ENCODE measurements around the gene IL17RB. TPM values are rescaled to one million over a fixed set of nuclear protein-coding genes. Genes with fewer than 3 reads are reported as not detected.

The IL17RB gene
- total and polyA plus RNA-seq, 9 donors: 0.99 to 5.6 (median 1.1) TPM

GRCh38 chr3:53808496-53808895, 37.9 kb upstream of the IL17RB start:
- intact Hi-C loops (cut with DNase I): no loop called here

GRCh38 chr3:53809267-53809666, 37.1 kb upstream of the IL17RB start:
- Histone ChIP-seq H3K27ac (no peak overlapping the region), H3K36me3 (no peaks in the 10 kb centered on the region), H3K9me3 (no peaks in the 10 kb centered on the region), H3K4me1 (ENCODE audit: insufficient read depth) (no peaks in the 10 kb centered on the region), H3K4me3 (no peak overlapping the region), H3K27me3 (no peaks in the 10 kb centered on the region)
- DNase-seq: no peak
- TF ChIP-seq CTCF (IDR thresholded peaks at IDR 0.05) (no peak), POLR2A (IDR thresholded peaks at IDR 0.05) (no peak), EP300 (IDR thresholded peaks at IDR 0.05) (no peak)
- intact Hi-C loops (cut with DNase I): no loop called here
- WGBS, 3 donors: 80 to 88% (median 87%) methylated on average over 12 of the region's 12 CpGs

More at GRCh38 chr3:53808496-53808895, 37.9 kb upstream of the IL17RB start:
- no peak overlapping the region for H3K27ac ChIP-seq
- DNase-seq: no peak
- H3K36me3 ChIP-seq: no peaks in the 10 kb centered on the region
- no peak for TF ChIP-seq POLR2A (IDR thresholded peaks at IDR 0.05)
- no peak for TF ChIP-seq EP300 (IDR thresholded peaks at IDR 0.05)
- no peak overlapping the region for H3K4me3 ChIP-seq
- WGBS, 3 donors: 93 to 95% (median 93%) methylated on average over 13 of the region's 13 CpGs
- H3K9me3 ChIP-seq: no peaks in the 10 kb centered on the region
- H3K4me1 ChIP-seq (ENCODE audit: insufficient read depth): no peaks in the 10 kb centered on the region
- no peaks in the 10 kb centered on the region for H3K27me3 ChIP-seq

- TF ChIP-seq CTCF (IDR thresholded peaks at IDR 0.05) (no peak), POLR2A (IDR thresholded peaks at IDR 0.05) (no peak), EP300 (IDR thresholded peaks at IDR 0.05) (no peak)
- DNase-seq: peak in 1 of 5 donors; percentile 9
- Histone ChIP-seq H3K27ac (no peak overlapping the region), H3K36me3 (no peaks in the 10 kb centered on the region), H3K4me3 (no peak overlapping the region), H3K4me1 (ENCODE audit: insufficient read depth) (no peaks in the 10 kb centered on the region), H3K27me3 (no peaks in the 10 kb centered on the region), H3K9me3 (no peaks in the 10 kb centered on the region)
- WGBS, 3 donors: 89 to 95% (median 89%) methylated on average over 28 of the region's 28 CpGs
- intact Hi-C loops (cut with DNase I): no loop called here
Observed at GRCh38 chr3:53809764-53810400, 36.5 kb upstream of the IL17RB start.

- H3K27ac ChIP-seq: no peak overlapping the region
- H3K27me3 ChIP-seq: no peaks in the 10 kb centered on the region
- TF ChIP-seq CTCF (IDR thresholded peaks at IDR 0.05): no peak
- no peak for TF ChIP-seq POLR2A (IDR thresholded peaks at IDR 0.05)
- TF ChIP-seq EP300 (IDR thresholded peaks at IDR 0.05): no peak
- H3K4me1 ChIP-seq (ENCODE audit: insufficient read depth): no peaks in the 10 kb centered on the region
- peak in 1 of 5 donors; percentile 10 for DNase-seq
- no peaks in the 10 kb centered on the region for H3K36me3 ChIP-seq
- H3K4me3 ChIP-seq: no peak overlapping the region
- WGBS, 3 donors: 92 to 95% (median 93%) methylated on average over 24 of the region's 24 CpGs
- intact Hi-C loops (cut with DNase I): no loop called here
- no peaks in the 10 kb centered on the region for H3K9me3 ChIP-seq
Observed at GRCh38 chr3:53811143-53811927, 35.0 kb upstream of the IL17RB start.

GRCh38 chr3:53812434-53812833, 33.9 kb upstream of the IL17RB start:
- Histone ChIP-seq H3K4me3 (no peak overlapping the region), H3K9me3 (no peaks in the 10 kb centered on the region), H3K27me3 (no peaks in the 10 kb centered on the region), H3K27ac (no peak overlapping the region), H3K4me1 (ENCODE audit: insufficient read depth) (no peaks in the 10 kb centered on the region), H3K36me3 (no peaks in the 10 kb centered on the region)
- 62 to 73% (median 67%) methylated on average over 4 of the region's 4 CpGs for WGBS, 3 donors
- intact Hi-C loops (cut with DNase I): no loop called here
- no peak for DNase-seq
- no peak for TF ChIP-seq EP300 (IDR thresholded peaks at IDR 0.05)
- no peak for TF ChIP-seq POLR2A (IDR thresholded peaks at IDR 0.05)
- TF ChIP-seq CTCF (IDR thresholded peaks at IDR 0.05): no peak

Data from ovary (tissue), 9 donors.